HepG2 (cell line): ENCODE data around the gene SREBF1.

ENCODE experiments used
- RFX5 ChIP-seq: IDR thresholded peaks from 2 replicates; pipeline ENCODE4 v1.6.1; 2011; ENCODE audit warnings: low read depth, low read length, improper control_type of control experiment
- RORA ChIP-seq: sonication (generic); formaldehyde crosslinking; IDR thresholded peaks from 2 replicates; pipeline ENCODE4 v1.5.0; 2020; ENCODE audit warnings: mild to moderate bottlenecking, missing genetic modification reagents, moderate library complexity

GRCh38 chr17:17855976-17856375 is 19.2 kb upstream of the SREBF1 start:
- TF ChIP-seq RORA, result no peak
- TF ChIP-seq RFX5, result no peak
